Left colon (tissue), 2 donors: ENCODE results near the gene ABR. TPM values are rescaled to one million over a fixed set of nuclear protein-coding genes. Genes with fewer than 3 reads are reported as not detected.
A peak's percentile ranks its signal among the peaks of the same experiment; 100 is the strongest.
"Not testable (repeated sequence)": the region's sequence is repeated elsewhere in the genome, so short reads cannot be mapped to it uniquely, and the experiment has no call there.

Source experiments
- ATAC-seq: fragments of 200-7000 bp; cut with Tn5 transposase; one replicate; pipeline ENCODE4 v1.9.1; 2020; ENCODE audit warnings: mild to moderate bottlenecking, moderate library complexity
- DNase-seq, 2 donors: peaks; one replicate each; pipeline ENCODE4 v3.0.0-alpha.2; 2020
- intact Hi-C, 2 donors: fragments of 100-400 bp; cut with DNase I in 1 of 2; cut with micrococcal nuclease in 1 of 2; formaldehyde crosslinking; loops; one replicate each; pipeline versions ENCODE4 v1.11.2 to v1.14.0; 2022; cut with DNase I, micrococcal nuclease
- total RNA-seq, 2 donors: library from RNA; stranded (reverse); fragmentation: NEBNext Ultra II Directional; extraction: Animal tissue kit (Norgen Biotek cat#: 25700); gene quantifications; one replicate each; pipeline ENCODE4 v1.2.1, GENCODE V29; 2021
- donor health status: DM: no; HTN: no; CAD: no.
- donor health status: DM: yes; HTN: yes; CAD: no.

The ABR gene
- total RNA-seq, 2 donors from 2014 or later, result 310 to 373 TPM

GRCh38 chr17:1047879-1048470 lies 131.8 kb downstream of the ABR start:
- ATAC-seq, result no peak
- intact Hi-C loops, result no loop called here

GRCh38 chr17:1047177-1047878 lies 132.5 kb downstream of the ABR start:
- intact Hi-C loops, result no loop called here
- ATAC-seq (peak; percentile 7), DNase-seq (peak in 1 of 2 donors; percentile 48)

More at GRCh38 chr17:1047879-1048470, 131.8 kb downstream of the ABR start:
- DNase-seq, result no peak

GRCh38 chr17:1045456-1045855 lies 134.3 kb downstream of the ABR start:
- no peak for ATAC-seq
- no peak for DNase-seq
- intact Hi-C loops, result no loop called here

DNA sequence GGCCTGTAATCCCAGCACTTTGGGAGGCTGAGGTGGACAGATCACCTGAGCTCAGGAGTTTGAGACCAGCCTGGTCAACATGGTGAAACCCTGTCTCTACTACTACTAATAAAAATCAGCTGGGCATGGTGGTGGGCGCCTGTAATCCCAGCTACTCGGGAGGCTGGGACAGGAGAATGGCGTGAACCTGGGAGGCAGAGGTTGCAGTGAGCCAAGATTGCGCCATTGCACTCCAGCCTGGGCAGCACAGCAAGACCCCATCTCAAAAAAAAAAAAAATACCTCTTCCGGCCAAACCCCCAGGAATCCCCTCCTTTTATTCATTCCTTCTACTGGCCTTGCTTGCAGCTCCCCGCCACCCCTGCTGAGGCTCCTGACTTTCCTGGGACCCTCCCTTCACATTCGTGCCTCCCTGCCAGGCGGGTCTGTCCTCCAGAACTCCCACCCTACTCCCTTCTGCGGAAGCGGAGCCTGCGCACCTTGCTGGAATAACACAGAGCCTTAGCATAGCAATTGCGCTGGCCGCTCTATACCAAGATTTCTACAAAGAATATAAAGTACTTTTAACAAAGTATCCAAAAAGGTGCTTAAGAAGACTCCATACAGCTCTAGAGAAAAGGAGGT lies 135.3 kb downstream of the ABR start:
- intact Hi-C loops, DNase-seq, ATAC-seq: not testable (repeated sequence)

DNA sequence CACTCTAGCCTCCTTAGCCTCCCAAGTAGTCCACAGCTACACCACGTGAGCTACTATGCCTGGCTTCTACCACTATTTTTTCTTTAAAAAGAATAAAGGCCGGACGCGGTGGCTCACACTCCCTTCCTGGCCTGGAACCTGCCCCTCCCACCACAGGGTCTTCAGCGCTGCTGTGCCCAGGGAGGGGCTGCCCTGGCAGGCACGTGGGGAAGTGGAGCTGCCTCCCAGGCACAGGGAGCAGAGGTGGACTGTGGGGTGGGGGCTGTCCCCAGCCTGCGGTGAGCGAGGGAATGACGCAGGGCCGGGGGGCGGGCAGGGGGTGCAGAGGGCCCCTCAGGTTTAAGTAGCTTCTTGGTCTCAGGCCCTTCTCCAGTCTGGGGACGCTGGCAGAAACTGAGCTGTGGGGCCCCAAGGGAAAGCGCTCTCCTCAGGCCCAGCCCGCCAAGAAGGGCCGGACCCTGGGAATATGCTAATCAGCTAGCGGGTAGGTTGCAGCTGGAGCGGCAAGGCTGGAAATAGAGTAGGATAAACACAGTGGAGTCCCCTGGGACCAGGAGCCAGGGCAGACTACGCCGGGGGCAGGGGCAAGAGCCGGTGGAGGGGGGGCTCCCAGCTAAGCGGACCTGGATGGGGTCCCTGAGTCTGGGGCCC lies 136.1 kb downstream of the ABR start:
- intact Hi-C loops, result no loop called here
- ATAC-seq (peak; percentile 2), DNase-seq (no peak)

GRCh38 chr17:1042486-1042885 lies 137.3 kb downstream of the ABR start:
- intact Hi-C loops, result no loop called here
- DNase-seq (no peak), ATAC-seq (no peak)

GRCh38 chr17:1041746-1042145 lies 138.0 kb downstream of the ABR start:
- no peak for ATAC-seq
- intact Hi-C loops, result no loop called here
- no peak for DNase-seq

DNA sequence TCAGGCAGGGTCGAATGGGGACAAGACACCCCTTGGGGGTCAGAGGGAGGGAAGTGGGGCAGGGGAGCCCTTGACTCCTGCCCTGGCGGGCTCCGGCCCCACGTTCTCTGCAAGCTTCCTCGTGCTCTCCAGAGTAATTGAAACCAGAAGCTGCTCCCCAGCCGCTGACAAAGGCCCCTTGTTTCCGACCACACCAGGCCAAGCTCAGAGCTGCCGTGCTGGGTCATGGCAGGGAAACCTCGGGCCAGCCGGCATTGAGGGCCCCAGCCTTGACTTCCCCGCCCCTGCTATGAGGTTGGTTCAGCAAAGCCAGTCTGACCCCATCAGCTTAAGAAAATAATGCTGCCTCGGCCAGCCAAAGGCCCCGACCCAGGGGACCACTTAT lies 139.6 kb downstream of the ABR start:
- DNase-seq, result no peak
- intact Hi-C loops, result no loop called here
- ATAC-seq, result peak; percentile 4

DNA sequence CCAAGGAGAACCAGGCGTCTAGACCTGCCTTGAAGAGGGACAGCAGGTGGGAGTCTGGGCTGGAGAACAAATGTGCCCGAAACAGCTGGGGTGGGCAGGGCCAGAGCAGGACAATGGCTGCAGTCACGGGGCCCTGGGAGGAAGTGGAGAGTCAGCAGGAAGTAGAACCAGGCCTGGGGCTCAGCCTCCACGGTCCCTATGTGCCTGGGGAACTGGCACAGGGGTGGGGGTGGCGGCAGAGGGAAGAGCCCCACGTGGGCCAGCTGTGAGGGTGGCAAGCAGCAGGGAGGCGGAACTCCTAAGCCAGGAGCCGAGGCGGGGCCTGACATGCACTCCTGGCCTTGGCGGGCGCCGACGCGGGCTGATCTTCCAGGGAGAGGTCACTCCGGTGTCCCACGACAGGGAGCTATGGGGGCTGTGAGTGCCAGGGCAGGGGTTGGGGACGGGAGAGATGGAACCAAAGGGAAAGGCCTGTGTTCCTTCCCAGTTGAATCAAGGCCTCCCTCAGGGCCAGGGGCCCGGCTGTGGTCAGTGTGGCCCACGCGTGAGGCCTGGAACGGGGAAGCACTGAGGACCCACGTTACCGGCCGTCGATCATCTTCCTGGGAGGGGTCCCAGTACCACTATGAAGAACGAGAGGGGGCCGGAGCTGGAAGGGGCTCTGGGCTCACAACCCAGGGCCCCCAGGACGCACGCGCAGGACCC lies 140.1 kb downstream of the ABR start:
- intact Hi-C loops, result no loop called here
- peak; percentile 38 for ATAC-seq
- peak; percentile 43 to 70 for DNase-seq

GRCh38 chr17:1039123-1039507 lies 140.7 kb downstream of the ABR start:
- ATAC-seq (no peak), DNase-seq (no peak)
- intact Hi-C loops, result no loop called here

DNA sequence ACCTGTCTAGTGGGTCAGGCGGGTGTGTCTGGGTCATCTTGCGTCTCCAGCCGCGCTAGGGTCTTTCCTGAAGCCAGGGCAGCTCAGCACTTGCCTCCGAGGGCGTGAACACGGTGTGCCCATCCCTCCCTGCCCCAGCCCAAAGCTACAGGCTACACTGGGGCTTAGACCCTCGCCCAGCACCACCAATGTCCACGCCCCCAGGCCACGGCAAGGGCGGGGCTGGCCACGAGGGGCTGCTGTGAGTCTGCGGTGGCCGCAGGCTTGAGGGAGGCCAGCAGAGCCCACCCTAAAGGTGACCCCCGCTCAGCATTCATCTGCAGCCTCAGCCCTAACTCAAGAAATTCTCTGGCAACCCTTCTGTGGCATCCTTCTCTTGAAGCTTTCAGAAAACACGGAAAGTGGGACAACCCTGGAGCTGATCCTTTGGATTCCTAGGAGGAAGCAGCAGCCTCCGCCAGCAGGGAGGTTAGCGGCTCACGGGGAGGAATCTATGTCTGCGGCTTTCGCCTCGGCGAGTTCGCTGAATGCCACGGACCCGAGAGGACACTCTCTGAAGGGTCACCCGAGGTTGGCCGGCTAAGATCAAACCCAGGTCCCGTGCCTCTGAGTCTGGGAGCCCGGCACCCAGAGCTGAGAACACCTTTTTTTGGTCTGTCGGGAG lies 141.2 kb downstream of the ABR start:
- intact Hi-C loops, result no loop called here
- DNase-seq (no peak), ATAC-seq (no peak)

DNA sequence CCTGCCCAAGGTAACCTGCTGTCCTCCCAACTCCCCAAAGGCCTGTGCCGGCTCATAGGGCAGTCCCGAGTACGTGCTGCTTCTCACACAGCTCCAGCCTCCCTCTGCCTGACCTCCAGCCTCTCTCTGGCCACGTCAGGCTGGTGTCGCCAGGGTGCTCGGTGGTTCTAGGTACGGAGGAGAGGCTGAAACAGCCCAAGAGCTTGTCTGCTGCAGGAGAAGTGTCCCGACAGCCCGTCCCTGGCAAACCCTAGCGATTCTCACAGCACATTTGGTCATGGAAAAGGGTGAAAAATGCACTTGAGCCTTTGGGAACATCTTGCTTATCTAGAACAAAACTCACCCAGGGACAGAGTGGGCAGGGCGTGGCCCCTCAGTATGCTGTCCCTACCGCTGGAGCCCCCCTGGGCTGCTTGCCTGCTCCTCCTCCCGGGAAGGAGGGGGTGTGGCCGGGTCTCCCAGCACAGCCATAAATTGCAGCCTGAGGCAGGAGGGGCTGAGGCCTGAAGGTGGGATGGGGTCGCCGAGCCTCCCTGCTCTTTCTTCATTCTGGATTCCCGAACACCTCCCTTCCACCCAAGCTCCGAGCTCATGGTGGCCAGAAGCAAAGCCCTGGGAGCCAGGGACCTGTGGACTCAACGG lies 142.4 kb downstream of the ABR start:
- intact Hi-C loops, result no loop called here
- no peak for ATAC-seq
- DNase-seq, result no peak

- intact Hi-C loops, result no loop called here
- no peak for ATAC-seq
- DNase-seq, result no peak
These were observed 142.9 kb downstream of the ABR start for GRCh38 chr17:1036845-1037237.

- DNase-seq (no peak), ATAC-seq (no peak)
- intact Hi-C loops, result no loop called here
These were observed 143.5 kb downstream of the ABR start for GRCh38 chr17:1036171-1036844.

DNA sequence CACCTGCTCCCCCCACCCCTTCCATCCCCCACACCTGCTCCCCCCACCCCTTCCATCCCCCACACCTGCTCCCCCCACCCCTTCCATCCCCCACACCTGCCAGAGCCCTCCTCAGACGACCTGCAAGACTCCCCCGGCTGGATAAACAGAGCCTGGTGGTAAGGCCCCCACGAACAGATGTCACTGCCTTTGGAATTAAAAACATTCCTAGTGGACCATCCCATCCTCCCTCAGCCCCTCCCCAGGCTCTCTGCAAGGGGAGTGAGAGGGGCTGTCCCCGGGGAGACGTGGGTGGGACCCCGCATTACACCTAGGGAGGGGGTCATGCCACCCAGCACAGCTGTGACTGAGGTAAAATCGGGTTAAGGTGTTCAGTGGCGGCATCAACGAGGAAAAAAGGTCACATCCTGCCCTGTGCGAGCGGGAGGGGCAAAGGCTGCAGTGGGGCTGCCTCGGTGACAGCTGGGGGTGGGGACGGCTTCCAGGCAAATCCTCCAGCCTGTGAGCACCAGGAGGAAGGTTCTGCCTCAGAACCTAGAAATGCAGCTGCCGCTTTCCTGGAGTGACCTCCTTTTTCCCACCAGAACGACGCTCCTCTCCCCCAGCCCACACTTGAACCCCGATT lies 144.1 kb downstream of the ABR start:
- no peak for DNase-seq
- no peak for ATAC-seq
- intact Hi-C loops, result no loop called here

DNA sequence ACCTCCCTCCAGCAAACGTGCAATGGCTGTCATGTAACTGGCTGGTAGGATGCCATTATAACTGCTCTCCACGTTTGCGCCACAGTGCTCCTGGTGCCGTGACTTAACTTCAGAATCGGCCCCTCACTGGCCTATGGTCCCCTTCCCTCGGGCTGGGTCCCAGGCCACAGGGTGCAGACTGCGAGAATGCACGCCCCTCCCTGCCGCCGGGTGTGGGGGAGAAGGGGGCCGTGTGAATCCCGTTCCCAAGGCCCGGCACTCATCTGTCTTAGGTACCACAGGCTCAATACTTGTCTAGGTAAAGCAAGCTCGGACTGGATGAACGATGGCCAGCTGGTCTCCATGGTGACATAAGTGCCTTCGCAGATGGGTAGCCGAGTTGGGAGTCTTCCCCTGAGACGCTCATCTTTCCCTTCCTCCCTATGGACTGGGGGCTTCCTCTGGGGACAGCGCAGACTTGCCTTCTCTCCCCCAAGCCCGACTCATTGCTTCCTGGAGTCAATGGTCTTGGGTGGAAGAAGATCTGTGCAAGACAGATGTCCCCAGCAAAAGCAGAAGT lies 145.1 kb downstream of the ABR start:
- no peak for ATAC-seq
- intact Hi-C loops, result no loop called here
- DNase-seq, result no peak

DNA sequence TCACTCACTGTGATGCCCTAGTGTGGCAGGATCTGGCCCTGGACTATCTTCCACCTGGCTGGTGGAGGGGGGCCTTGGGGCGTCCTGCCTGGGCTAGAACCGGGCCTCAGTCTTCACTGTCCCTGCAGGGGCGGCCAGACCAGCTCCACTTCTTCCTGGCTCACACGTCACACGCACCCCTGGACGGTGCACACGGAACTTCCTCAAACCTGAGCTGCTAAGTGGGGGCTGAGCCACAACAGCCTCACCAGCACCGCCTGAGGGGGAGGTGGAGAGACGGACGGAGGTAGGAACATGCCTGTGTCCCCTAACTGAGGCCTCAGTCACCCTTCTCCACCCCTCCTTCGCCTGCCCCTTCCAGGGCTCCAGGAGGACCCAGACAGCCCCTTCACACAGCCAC lies 146.3 kb downstream of the ABR start:
- ATAC-seq, result no peak
- no peak for DNase-seq
- intact Hi-C loops, result no loop called here
